ENCODE measurements around the gene F13A1.
"Not testable (repeated sequence)": the region's sequence is repeated elsewhere in the genome, so short reads cannot be mapped to it uniquely, and the experiment has no call there.

The F13A1 gene

GRCh38 chr6:6314596-6314995 lies 5.9 kb downstream of the F13A1 start:
- DNase-seq (ENCODE audit: low spot score) = no peak
- no peak for TF ChIP-seq CTCF (IDR thresholded peaks at IDR 0.05; ENCODE audit: extremely low read depth, insufficient read depth, missing control alignments)
- in situ Hi-C loops (cut with MboI; ENCODE audit: low pct_unique_long_range_greater_than_20kb, low sequenced_read_pairs, unreplicated experiment) = no loop called here

GRCh38 chr6:6312901-6313441 lies 7.5 kb downstream of the F13A1 start:
- in situ Hi-C loops (cut with MboI; ENCODE audit: low pct_unique_long_range_greater_than_20kb, low sequenced_read_pairs, unreplicated experiment) = no loop called here
- DNase-seq (ENCODE audit: low spot score) = no peak
- no peak for TF ChIP-seq CTCF (IDR thresholded peaks at IDR 0.05; ENCODE audit: extremely low read depth, insufficient read depth, missing control alignments)

- DNase-seq (ENCODE audit: low spot score) = no peak
- in situ Hi-C loops (cut with MboI; ENCODE audit: low pct_unique_long_range_greater_than_20kb, low sequenced_read_pairs, unreplicated experiment) = no loop called here
- no peak for TF ChIP-seq CTCF (IDR thresholded peaks at IDR 0.05; ENCODE audit: extremely low read depth, insufficient read depth, missing control alignments)
These were observed 14.9 kb downstream of the F13A1 start for GRCh38 chr6:6305575-6305974.

GRCh38 chr6:6300383-6300782 lies 20.1 kb downstream of the F13A1 start:
- DNase-seq (ENCODE audit: low spot score); in situ Hi-C loops (cut with MboI; ENCODE audit: low pct_unique_long_range_greater_than_20kb, low sequenced_read_pairs, unreplicated experiment): not testable (repeated sequence)

- no peak for TF ChIP-seq CTCF (IDR thresholded peaks at IDR 0.05; ENCODE audit: extremely low read depth, insufficient read depth, missing control alignments)
- in situ Hi-C loops (cut with MboI; ENCODE audit: low pct_unique_long_range_greater_than_20kb, low sequenced_read_pairs, unreplicated experiment) = no loop called here
- no peak for DNase-seq (ENCODE audit: low spot score)
These were observed 27.1 kb downstream of the F13A1 start for GRCh38 chr6:6293317-6293716.

GRCh38 chr6:6287415-6287814 lies 33.0 kb downstream of the F13A1 start:
- TF ChIP-seq CTCF (IDR thresholded peaks at IDR 0.05; ENCODE audit: extremely low read depth, insufficient read depth, missing control alignments) = no peak
- no peak for DNase-seq (ENCODE audit: low spot score)
- in situ Hi-C loops (cut with MboI; ENCODE audit: low pct_unique_long_range_greater_than_20kb, low sequenced_read_pairs, unreplicated experiment) = no loop called here

GRCh38 chr6:6285679-6286078 lies 34.8 kb downstream of the F13A1 start:
- DNase-seq (ENCODE audit: low spot score) = no peak
- no peak for TF ChIP-seq CTCF (IDR thresholded peaks at IDR 0.05; ENCODE audit: extremely low read depth, insufficient read depth, missing control alignments)
- in situ Hi-C loops (cut with MboI; ENCODE audit: low pct_unique_long_range_greater_than_20kb, low sequenced_read_pairs, unreplicated experiment) = no loop called here

All from GM13977 (cell line).